Measurements from ENCODE around the gene OXGR1.

DNA sequence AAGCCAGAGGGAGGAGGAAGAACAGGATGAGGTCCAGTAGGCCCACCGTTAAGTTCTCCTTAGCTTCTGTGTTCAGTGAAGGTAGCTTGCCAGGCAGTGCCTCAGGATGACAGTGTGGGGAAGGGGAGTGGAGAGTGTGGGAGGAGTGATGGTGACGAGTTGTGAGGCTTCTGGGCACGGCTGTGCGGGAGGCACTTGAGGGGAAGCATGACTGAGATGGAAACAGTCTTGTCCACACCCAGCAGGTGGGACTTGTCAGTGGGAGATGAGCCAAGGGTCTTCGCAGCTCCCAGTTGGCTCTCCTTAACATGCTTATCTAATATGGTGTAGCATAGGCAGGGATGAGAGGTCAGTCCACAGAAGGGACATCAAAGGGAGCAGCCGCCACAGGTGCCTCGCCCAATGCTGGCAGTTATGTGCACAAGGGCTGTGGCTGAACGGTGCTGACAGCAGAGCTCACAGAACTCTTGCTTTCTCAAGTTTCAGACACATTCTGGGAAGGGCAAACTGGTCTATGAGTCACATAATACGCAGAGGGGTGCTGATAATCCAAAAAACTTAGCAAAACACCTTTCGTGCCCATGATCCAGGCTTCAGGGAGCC, 47.5 kb downstream of the OXGR1 start:
- TF ChIP-seq, protein P1, sequence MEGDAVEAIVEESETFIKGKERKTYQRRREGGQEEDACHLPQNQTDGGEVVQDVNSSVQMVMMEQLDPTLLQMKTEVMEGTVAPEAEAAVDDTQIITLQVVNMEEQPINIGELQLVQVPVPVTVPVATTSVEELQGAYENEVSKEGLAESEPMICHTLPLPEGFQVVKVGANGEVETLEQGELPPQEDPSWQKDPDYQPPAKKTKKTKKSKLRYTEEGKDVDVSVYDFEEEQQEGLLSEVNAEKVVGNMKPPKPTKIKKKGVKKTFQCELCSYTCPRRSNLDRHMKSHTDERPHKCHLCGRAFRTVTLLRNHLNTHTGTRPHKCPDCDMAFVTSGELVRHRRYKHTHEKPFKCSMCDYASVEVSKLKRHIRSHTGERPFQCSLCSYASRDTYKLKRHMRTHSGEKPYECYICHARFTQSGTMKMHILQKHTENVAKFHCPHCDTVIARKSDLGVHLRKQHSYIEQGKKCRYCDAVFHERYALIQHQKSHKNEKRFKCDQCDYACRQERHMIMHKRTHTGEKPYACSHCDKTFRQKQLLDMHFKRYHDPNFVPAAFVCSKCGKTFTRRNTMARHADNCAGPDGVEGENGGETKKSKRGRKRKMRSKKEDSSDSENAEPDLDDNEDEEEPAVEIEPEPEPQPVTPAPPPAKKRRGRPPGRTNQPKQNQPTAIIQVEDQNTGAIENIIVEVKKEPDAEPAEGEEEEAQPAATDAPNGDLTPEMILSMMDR (IDR thresholded peaks at IDR 0.05; ENCODE audit: low read depth, low read length) = no peak
- TF ChIP-seq EZH2phosphoT487 (IDR thresholded peaks at IDR 0.05; ENCODE audit: low read depth) = no peak

Measured in OCI-LY3 (cell line).